Adrenal gland (tissue), 12 donors: Measurements from ENCODE around the gene HSF4. TPM values are rescaled to one million over a fixed set of nuclear protein-coding genes. Genes with fewer than 3 reads are reported as not detected.

Experiments
- DNase-seq, 7 donors: peaks; one replicate each; pipeline ENCODE4 v3.0.0-alpha.2; 2019 to 2020
- H3K27ac ChIP-seq, 5 donors: fragments of 200-600 bp; sonication (generic) in 4 of 5; 1 replicate in 3 of 5; 2 replicates in 2 of 5; pipeline versions ENCODE4 v1.5.1 to v1.8.0; 2016 to 2020; ENCODE audit warnings: mild to moderate bottlenecking in 1 of 5
- H3K27me3 ChIP-seq: fragments of 200-600 bp; 2 replicates; pipeline ENCODE4 v1.8.0; 2021
- H3K36me3 ChIP-seq, 2 donors: fragments of 200-600 bp; replicated peaks in 1 of 2; 1 replicate in 1 of 2; 2 replicates in 1 of 2; pipeline versions ENCODE4 v1.5.1 to v1.8.0; 2018 to 2022
- H3K4me1 ChIP-seq, 2 donors: fragments of 200-600 bp; replicated peaks in 1 of 2; 1 replicate in 1 of 2; 2 replicates in 1 of 2; pipeline versions ENCODE4 v1.5.1 to v1.8.0; 2018 to 2021
- H3K4me3 ChIP-seq, 4 donors: fragments of 200-600 bp; sonication (generic) in 3 of 4; one replicate each; pipeline ENCODE4 v1.5.1; 2016 to 2018
- H3K9me3 ChIP-seq, 3 donors: fragments of 200-600 bp; sonication (generic) in 1 of 3; replicated peaks in 1 of 3; 1 replicate in 2 of 3; 2 replicates in 1 of 3; pipeline versions ENCODE4 v1.5.1 to v1.8.0; 2016 to 2021
- CTCF ChIP-seq, 6 experiments: fragments of 450-650 bp in 4 of 6; fragments of 200-600 bp in 2 of 6; sonication (generic) in 1 of 6; IDR thresholded peaks; 1 replicate in 5 of 6; 2 replicates in 1 of 6; pipeline versions ENCODE4 v1.5.1 to v1.8.0; 2016 to 2021; ENCODE audit warnings: antibody characterized with exemption in 6 of 6, mild to moderate bottlenecking in 2 of 6, moderate library complexity in 1 of 6
- POLR2A ChIP-seq, 2 donors: fragments of 450-650 bp; IDR thresholded peaks; one replicate each; pipeline ENCODE4 v1.6.1; 2017; ENCODE audit warnings: antibody characterized with exemption in 2 of 2, mild to moderate bottlenecking in 2 of 2, moderate library complexity in 1 of 2
- WGBS, 4 donors: extraction: QIAGEN DNeasy Blood & Tissue Kit in 2 of 4; methylation state at CpG; one replicate each; pipeline versions ENCODE4 v1.1.5 to v1.1.7; 2013 to 2017; 5-methylcytosine and 5-hydroxymethylcytosine counted together
- intact Hi-C, 2 donors: fragments of 100-400 bp; cut with DNase I; formaldehyde crosslinking; loops; one replicate each; pipeline versions ENCODE4 v1.14.1 to v1.15.0; 2022 to 2023
- polyA plus RNA-seq, 3 donors: library from polyadenylated mRNA; stranded (reverse); fragments of 200-250 nt in 2 of 3; fragments of 350-450 nt in 1 of 3; fragmentation: Illumina TruSeq in 1 of 3; extraction: RNeasy Lipid Tissue Mini Kit (QIAGEN cat#74804) in 1 of 3; gene quantifications; one replicate each; pipeline ENCODE4 v1.2.3, GENCODE V29; 2013 to 2014
- total RNA-seq, 9 donors: library from RNA; depleted of rRNA in 4 of 9; stranded (reverse); fragments of >200 nt in 4 of 9; fragments of 120-200 nt in 1 of 9; fragmentation: NEBNext Ultra II Directional in 1 of 9; extraction: Animal tissue kit (Norgen Biotek cat#: 25700) in 1 of 9; gene quantifications; one replicate each; pipeline versions ENCODE4 v1.1.0 to v1.2.4, GENCODE V29; 2013 to 2023
- donor health status: healthy with polysubstance abuse.
- donor health status: Bipolar disorder and iron deficiency.
- donor health status: DM: yes; HTN: yes; CAD: no.
- donor health status: DM: no; HTN: no; CAD: no.
- donor health status: DM: no; HTN: no; CAD: no.
- donor health status: DM: yes; HTN: yes; CAD: no.

HSF4 gene
- total and polyA plus RNA-seq, 12 donors = 5.9 to 700 (median 49.4) TPM

- no peak for TF ChIP-seq POLR2A (IDR thresholded peaks at IDR 0.05)
- no peak for TF ChIP-seq CTCF (IDR thresholded peaks at IDR 0.05)
- WGBS, 4 donors = 66 to 93% (median 70%) methylated on average over 17 to 77 of the region's 77 CpGs
- Histone ChIP-seq H3K27ac (peak overlapping the region in 2 of 5 donors; percentile 85 to 92), H3K27me3 (no peaks in the 10 kb centered on the region), H3K4me3 (peak overlapping the region in 1 of 4 donors; percentile 78), H3K36me3 (peaks cover 0 to 40% of the 10 kb centered on the region in 2 donors), H3K4me1 (peaks cover 0 to 6% of the 10 kb centered on the region in 2 donors), H3K9me3 (no peaks in the 10 kb centered on the region)
- intact Hi-C loops = loop anchor here in 1 of 2 donors (10.0 kb wide), 1 partner anchor 135 kb away; no protein-coding TSS in a partner anchor
- DNase-seq = peak in 2 of 7 donors; percentile 7 to 52
Measured at GRCh38 chr16:67149276-67150046, 15.1 kb upstream of the HSF4 start.

- DNase-seq = peak in 6 of 7 donors; percentile 45 to 66 (median 53)
- peak overlapping the region in 4 of 5 donors; percentile 65 to 92 (median 82) for H3K27ac ChIP-seq
- intact Hi-C loops = loop anchor here in 1 of 2 donors (10.0 kb wide), 1 partner anchor 135 kb away; no protein-coding TSS in a partner anchor
- peak overlapping the region; percentile 30 to 78 (median 62) for H3K4me3 ChIP-seq
- no peaks in the 10 kb centered on the region for H3K9me3 ChIP-seq
- peaks cover 0 to 32% of the 10 kb centered on the region in 2 donors for H3K36me3 ChIP-seq
- 0 to 7% (median 4%) methylated on average over 4 to 92 of the region's 94 CpGs for WGBS, 4 donors
- H3K27me3 ChIP-seq = no peaks in the 10 kb centered on the region
- H3K4me1 ChIP-seq = peaks cover 0 to 12% of the 10 kb centered on the region in 2 donors
- TF ChIP-seq POLR2A (IDR thresholded peaks at IDR 0.05) (no peak), CTCF (IDR thresholded peaks at IDR 0.05) (peak in 2 of 6 experiments; percentile 5 to 6)
Measured at GRCh38 chr16:67150047-67150832, 14.3 kb upstream of the HSF4 start.

- 1 to 4% (median 2%) methylated on average over 6 to 34 of the region's 34 CpGs for WGBS, 4 donors
- Histone ChIP-seq H3K36me3 (peaks cover 0 to 26% of the 10 kb centered on the region in 2 donors), H3K27ac (peak within 1 kb of the TSS in 4 of 5 donors; percentile 65 to 92 (median 82)), H3K9me3 (no peaks in the 10 kb centered on the region), H3K27me3 (no peaks in the 10 kb centered on the region), H3K4me3 (peak within 1 kb of the TSS; percentile 30 to 78 (median 62)), H3K4me1 (peaks cover 0 to 18% of the 10 kb centered on the region in 2 donors)
- DNase-seq = peak; percentile 71 to 84 (median 75)
- intact Hi-C loops = loop anchor here in 1 of 2 donors (10.0 kb wide), 1 partner anchor 136 kb away; no protein-coding TSS in a partner anchor
- TF ChIP-seq POLR2A (IDR thresholded peaks at IDR 0.05) (peak; percentile 33 to 36), CTCF (IDR thresholded peaks at IDR 0.05) (no peak)
Measured at GRCh38 chr16:67150833-67151396, 13.6 kb upstream of the HSF4 start, which contains the start of gene B3GNT9. TSS of gene B3GNT9 (minus strand) at chr16:67150998. CDS start at chr16:67150485, 513 bp downstream.
